IMR-90 (cell line): ENCODE data around the gene BUD23.

Experiments
- CEBPB ChIP-seq: IDR thresholded peaks from 2 replicates; pipeline ENCODE4 v1.6.1; 2012; ENCODE audit warnings: low read depth, low read length, improper control_type of control experiment
- CHD1 ChIP-seq: IDR thresholded peaks from 2 replicates; pipeline ENCODE4 v1.6.1; 2012; ENCODE audit warnings: low read depth, low read length, improper control_type of control experiment
- POLR2A ChIP-seq: IDR thresholded peaks from 2 replicates; pipeline ENCODE4 v1.6.1; 2012; ENCODE audit warnings: mild to moderate bottlenecking, low read depth, low read length
- RAD21 ChIP-seq: IDR thresholded peaks from 2 replicates; pipeline ENCODE4 v1.6.1; 2012; ENCODE audit warnings: low read length, improper control_type of control experiment
- RCOR1 ChIP-seq: IDR thresholded peaks from 2 replicates; pipeline ENCODE4 v1.6.1; 2012; ENCODE audit warnings: mild to moderate bottlenecking, low read length, improper control_type of control experiment; ENCODE audit not compliant: insufficient replicate concordance
- RFX5 ChIP-seq: IDR thresholded peaks from 2 replicates; pipeline ENCODE4 v1.8.0; 2012; ENCODE audit warnings: low read depth, mild to moderate bottlenecking, low read length, moderate library complexity
- USF2 ChIP-seq: fragments of 150-350 bp; IDR thresholded peaks from 2 replicates; pipeline ENCODE4 v1.6.1; 2017; ENCODE audit warnings: mild to moderate bottlenecking, antibody characterized with exemption, low read length, low read depth
- TF ChIP-seq, protein P1 (sequence below): conservative IDR thresholded peaks from 2 replicates; pipeline ENCODE4 v1.5.1; 2012; ENCODE audit warnings: mild to moderate bottlenecking, low read depth, low read length, improper control_type of control experiment

DNA sequence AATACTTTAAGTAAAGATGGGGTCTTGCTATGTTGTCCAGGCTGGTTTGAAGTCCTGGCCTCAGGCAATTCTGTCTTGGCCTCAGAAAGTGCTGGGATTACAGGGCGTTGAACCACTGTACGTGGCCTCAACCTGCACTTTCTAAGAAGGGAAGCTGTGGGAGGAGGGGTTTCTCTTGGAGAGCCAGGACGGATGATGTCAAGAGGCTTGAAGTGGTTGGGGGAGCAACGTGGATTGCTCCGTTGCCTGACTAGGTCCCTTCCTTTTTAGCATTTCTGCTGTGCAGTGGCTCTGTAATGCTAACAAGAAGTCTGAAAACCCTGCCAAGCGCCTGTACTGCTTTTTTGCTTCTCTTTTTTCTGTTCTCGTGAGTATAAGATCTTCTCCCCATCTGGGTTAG is 7.2 kb downstream of the BUD23 start:
- TF ChIP-seq, protein P1, sequence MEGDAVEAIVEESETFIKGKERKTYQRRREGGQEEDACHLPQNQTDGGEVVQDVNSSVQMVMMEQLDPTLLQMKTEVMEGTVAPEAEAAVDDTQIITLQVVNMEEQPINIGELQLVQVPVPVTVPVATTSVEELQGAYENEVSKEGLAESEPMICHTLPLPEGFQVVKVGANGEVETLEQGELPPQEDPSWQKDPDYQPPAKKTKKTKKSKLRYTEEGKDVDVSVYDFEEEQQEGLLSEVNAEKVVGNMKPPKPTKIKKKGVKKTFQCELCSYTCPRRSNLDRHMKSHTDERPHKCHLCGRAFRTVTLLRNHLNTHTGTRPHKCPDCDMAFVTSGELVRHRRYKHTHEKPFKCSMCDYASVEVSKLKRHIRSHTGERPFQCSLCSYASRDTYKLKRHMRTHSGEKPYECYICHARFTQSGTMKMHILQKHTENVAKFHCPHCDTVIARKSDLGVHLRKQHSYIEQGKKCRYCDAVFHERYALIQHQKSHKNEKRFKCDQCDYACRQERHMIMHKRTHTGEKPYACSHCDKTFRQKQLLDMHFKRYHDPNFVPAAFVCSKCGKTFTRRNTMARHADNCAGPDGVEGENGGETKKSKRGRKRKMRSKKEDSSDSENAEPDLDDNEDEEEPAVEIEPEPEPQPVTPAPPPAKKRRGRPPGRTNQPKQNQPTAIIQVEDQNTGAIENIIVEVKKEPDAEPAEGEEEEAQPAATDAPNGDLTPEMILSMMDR = no peak
- no peak for TF ChIP-seq POLR2A
- TF ChIP-seq RFX5 = no peak
- TF ChIP-seq RAD21 = no peak
- no peak for TF ChIP-seq USF2
- TF ChIP-seq CEBPB = no peak
- no peak for TF ChIP-seq CHD1
- TF ChIP-seq RCOR1 = no peak
